Measurements from ENCODE around the gene TWF2. TPM values are rescaled to one million over a fixed set of nuclear protein-coding genes. Genes with fewer than 3 reads are reported as not detected.

TWF2 gene
- total and polyA plus RNA-seq, 2 of the 13 experiments (the other 11 are each of a cell fraction or from before 2014, with no cell fraction given): 45.5 to 108 TPM

GRCh38 chr3:52217409-52217805 lies 21.6 kb downstream of the TWF2 start:
- in situ Hi-C loops (cut with HindIII; ENCODE audit: extremely low pct_ligation_motif_present, low pct_unique_long_range_greater_than_20kb): no loop called here
- ChIA-PET POLR2A (interaction anchor here (0.9 to 1.0 kb wide), 2 partner anchors 40 to 63 kb away, joined by 3 read pairs; partner anchors contain the start of gene POC1A), CTCF (ENCODE audit: low intra/inter-chr PET ratio, low total read pairs) (no interaction called here)
- no peaks in the 10 kb centered on the region; a peak in 3 of 5 replicates for H3K27me3 ChIP-seq (ENCODE audit: control insufficient read depth in 1 of 2, insufficient read depth in 2 of 2, low read length in 2 of 2)
- no peak overlapping the region for H3K27ac ChIP-seq (ENCODE audit: extremely low read length, insufficient read depth, low read length)
- no peak for TF ChIP-seq REST (IDR thresholded peaks at IDR 0.05; ENCODE audit: borderline replicate concordance in 1 of 2, low read depth in 1 of 2, low read length in 2 of 2)
- TF ChIP-seq, protein P1, sequence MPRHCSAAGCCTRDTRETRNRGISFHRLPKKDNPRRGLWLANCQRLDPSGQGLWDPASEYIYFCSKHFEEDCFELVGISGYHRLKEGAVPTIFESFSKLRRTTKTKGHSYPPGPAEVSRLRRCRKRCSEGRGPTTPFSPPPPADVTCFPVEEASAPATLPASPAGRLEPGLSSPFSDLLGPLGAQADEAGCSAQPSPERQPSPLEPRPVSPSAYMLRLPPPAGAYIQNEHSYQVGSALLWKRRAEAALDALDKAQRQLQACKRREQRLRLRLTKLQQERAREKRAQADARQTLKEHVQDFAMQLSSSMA (CRISPR knock-in tag; IDR thresholded peaks at IDR 0.05): 0 out of 2 replicates have a peak, but pooled peaks have one; percentile 25
- WGBS (ENCODE audit: low lambda C conversion rate): 98% methylated on average over 10 of the region's 10 CpGs
- DNase-seq (ENCODE audit: low spot score) (no peak), FAIRE-seq (no peak), ATAC-seq (no peak)
- peaks cover 45% of the 10 kb centered on the region for H3K4me1 ChIP-seq (ENCODE audit: insufficient read depth, low read length)
- no peaks in the 10 kb centered on the region for H3K9me3 ChIP-seq (ENCODE audit: low read length)
- H3K4me2 ChIP-seq (ENCODE audit: low read depth, low read length): no peak overlapping the region
- peaks cover 11 to 24% of the 10 kb centered on the region in 2 experiments; a peak in 4 of 5 replicates for H3K36me3 ChIP-seq (replicated peaks in 1 of 2; ENCODE audit: control insufficient read depth in 1 of 2, insufficient read depth in 2 of 2, low read length in 2 of 2)
- H3K79me2 ChIP-seq (ENCODE audit: insufficient read depth, low read length): no peaks in the 10 kb centered on the region
- no TSS peak for BruUV-seq (replicated peaks)
- H4K20me1 ChIP-seq (ENCODE audit: insufficient read depth, low read length): no peaks in the 10 kb centered on the region
- intact Hi-C loops (cut with micrococcal nuclease; ENCODE audit: unreplicated experiment): no loop called here
- H2AFZ ChIP-seq (ENCODE audit: low read length): no peak overlapping the region
- no peak overlapping the region for H3K9ac ChIP-seq (ENCODE audit: insufficient read depth, low read depth, low read length)
- H3K4me3 ChIP-seq (replicated peaks in 1 of 3; ENCODE audit: insufficient read depth in 1 of 3, low read depth in 2 of 3, low read length in 3 of 3): no peak overlapping the region
